ENCODE results near the gene MIX23.
"Not testable (repeated sequence)": the region's sequence is repeated elsewhere in the genome, so short reads cannot be mapped to it uniquely, and the experiment has no call there.

Gene MIX23

DNA sequence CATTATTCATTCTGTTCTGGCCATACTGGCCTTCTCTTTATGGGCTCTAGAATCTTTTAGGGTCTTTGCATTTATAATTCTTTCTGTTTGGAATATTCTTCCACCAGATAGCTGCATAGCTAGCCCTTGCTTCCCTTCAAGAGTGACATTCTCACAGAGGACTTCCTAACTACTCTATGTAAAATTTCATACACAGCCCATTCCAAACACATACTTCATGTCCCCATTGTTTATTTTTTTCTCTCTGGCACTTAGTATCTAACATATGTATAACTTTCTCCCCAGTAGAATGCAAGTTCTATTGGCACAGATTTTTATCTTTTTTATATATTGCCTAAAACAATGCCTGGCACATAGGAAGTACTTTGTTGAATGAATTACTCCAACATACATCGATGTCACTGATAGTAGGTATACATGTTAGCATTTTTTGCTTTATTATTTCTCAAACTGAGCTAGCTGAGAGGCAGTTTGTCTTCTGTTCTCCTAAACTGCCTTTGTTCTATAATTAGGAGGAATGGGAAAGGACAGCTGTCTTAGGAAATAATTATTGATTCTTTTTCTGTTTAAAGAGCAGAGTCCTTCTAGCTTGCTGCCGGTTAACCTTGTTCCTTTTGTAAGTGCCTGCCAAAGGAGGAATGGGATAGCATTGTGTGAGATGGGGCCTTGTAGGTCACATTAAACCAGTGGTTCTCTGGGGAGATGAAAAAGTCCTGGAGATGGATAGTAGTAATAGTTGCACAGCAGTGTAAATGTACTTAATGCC is 8.8 kb upstream of the MIX23 start:
- DNase-seq: no peak

DNA sequence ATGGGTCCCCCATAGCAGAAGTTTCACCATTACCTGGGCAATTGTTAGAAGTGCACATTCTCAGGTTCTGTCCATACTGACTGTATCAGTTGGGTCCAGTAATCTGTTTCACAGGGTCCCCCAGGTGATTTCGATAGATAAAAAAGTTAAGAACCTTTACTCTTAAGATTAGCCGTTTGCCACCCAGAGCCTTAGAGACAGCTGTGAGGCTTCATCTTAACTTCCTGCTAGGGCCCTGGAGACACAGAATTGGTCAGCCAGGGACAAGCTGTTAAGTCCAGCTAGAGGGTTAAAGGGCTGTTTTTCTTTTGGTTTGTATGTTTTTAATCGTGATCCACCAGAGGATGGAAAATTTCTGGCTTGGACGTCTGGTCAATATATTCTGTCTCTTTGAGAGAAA is 7.6 kb upstream of the MIX23 start:
- DNase-seq: no peak

DNA sequence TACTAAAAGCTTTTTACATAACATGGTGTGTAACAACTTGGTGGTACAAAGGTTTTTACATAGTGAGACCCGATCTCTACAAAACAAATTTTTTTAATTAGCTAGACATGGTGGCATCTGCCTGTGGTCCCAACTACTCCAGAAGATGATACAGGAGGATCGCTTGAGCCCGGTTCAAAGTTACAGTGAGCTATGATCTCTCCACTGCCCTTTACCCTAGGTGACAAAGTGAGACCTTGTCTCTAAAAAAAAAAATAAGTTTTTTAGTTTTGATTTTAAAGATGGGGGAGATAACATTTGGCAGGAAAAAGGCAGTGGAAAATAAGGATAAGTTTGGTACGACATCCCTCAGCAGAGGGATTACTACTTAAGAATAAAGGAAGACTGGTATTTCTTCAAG is 6.9 kb upstream of the MIX23 start:
- no peak for DNase-seq

DNA sequence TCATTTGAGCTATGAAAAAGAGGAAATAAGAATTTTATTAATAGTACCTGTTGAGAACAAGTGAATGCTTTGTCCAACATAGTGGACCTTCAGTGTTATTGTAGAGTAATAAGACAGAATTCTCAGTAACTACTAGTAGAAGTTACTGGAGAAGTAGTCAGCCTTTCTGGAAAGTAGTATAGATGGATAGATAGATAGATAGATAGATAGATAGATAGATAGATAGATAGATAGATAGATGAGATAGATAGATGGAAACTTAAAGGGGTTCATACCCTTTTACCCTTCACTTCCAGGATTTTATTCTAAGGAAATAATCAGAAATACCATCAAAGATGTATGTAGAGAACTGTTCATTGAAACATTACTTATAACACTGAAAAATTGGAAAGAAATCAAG is 6.2 kb upstream of the MIX23 start:
- DNase-seq: no peak

DNA sequence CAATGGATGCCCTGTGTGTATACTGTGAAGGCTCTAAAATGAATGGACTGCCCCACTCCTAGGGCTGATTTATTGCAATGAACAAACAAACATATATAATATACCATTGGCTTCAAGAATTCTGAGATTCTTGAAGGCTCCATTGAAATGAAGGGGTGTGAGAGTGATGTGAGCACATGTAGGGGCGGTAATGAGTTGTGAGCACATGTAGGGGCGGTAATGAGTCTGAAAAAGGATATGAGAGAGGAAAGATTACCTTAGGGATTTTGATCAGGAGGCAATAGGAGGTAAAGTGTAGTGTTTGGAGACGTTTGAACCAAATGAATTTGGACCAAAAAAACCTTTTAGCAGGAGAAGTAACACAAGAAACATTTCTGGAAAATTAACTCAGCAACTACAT is 4.7 kb upstream of the MIX23 start:
- DNase-seq: no peak

DNA sequence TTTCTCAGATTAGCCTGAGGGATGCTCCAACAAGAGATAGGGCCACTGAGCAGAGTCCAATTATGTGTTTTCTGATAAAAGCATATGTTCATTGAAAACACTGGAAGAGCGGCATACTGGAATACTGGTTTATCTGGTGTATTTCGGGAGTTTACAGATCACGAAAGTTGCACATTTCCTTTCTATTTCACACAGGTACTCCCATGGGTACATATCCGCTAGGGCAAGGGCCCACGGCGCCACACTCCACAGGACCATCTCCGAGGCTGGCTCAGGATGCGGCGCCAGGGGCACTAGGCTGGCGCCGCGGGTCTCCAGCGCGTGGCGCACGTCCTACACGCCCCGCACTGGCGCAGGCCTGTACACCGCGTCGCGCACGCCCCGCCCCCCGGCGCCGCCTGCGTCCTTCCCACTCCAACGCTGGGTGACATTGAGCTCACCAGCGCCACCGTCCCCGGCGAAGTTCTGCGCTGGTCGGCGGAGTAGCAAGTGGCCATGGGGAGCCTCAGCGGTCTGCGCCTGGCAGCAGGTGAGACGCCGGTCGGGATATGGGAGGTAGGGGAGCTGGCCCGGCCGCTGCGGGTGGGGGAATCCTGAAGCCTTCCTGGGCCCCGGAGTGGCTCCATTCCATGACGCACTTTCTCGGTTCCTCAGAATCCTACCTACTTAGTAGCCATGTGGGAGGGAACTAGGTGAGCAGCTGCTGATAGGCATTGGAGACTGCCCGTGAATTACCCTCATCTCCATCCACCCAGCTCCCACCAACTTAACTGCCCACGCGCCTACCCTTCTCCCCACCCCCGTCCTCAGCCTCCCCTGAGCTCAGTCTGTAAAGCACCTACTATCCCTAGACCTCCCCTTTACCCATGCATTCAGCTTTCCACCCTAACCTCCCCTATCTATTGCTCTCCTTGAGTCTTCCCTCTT is 1.0 kb upstream of the MIX23 start, which contains the start of gene FAM162A:
Gene FAM162A, plus strand, starts transcription at position 412 of the 927 bp plus-strand sequence. Its CDS starts 84 bp downstream, at position 496.
- peak; percentile 88 for DNase-seq

DNA sequence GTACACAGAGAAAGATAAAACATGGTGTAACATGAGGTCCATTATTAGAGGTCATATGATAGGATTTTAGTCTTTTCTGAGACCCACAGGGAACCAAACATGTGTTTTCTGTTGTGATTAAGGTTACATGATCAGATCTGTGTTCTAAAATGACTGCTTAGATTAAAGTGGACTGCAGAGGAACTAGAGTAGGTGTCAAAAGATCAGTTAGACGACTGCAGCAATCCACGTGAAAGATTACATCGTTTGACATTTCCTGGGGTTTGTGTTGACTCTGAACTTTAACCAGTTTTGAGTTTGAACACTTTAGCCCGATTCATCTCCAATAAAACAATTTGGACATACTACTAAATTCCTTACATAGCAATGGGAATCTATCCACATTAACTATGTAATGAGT is 5.1 kb downstream of the MIX23 start:
- DNase-seq: no peak

DNA sequence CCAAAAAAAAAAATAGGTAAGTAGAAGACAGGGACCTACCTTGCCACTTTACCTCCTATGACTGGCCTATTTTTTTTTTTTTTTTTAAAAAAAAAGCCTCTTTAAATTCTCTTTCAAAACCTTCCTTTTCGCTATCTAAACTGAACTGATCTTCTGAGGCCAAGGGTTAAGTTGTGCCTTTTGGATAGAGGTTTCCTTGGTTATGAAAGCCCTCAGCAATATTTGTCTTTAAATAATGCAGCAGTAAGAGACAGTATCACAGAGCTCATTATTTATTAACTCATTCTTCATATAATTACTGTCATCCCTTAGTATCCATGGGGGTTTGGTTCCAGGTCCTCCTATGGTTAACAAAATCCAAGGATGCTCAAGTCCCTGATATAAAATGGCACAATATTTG is 9.0 kb downstream of the MIX23 start:
- DNase-seq: no peak

DNA sequence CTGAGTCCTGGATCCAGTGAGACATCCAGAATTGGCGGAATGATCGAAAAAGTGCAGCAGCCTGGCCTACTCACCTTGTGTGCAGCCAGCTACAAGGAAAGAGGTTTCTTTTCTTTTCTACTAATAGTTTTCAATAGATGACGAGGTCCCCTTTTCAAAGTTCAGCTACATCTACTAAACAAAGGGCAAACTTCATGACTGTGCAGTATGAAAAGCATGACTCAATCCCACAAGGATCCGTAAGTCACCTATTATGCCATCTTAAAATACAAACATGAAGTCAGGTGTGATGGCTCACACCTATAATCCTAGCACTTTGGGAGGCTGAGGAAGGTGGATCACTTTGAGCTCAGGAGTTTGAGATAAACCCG is 16.7 kb downstream of the MIX23 start:
- no peak for DNase-seq

DNA sequence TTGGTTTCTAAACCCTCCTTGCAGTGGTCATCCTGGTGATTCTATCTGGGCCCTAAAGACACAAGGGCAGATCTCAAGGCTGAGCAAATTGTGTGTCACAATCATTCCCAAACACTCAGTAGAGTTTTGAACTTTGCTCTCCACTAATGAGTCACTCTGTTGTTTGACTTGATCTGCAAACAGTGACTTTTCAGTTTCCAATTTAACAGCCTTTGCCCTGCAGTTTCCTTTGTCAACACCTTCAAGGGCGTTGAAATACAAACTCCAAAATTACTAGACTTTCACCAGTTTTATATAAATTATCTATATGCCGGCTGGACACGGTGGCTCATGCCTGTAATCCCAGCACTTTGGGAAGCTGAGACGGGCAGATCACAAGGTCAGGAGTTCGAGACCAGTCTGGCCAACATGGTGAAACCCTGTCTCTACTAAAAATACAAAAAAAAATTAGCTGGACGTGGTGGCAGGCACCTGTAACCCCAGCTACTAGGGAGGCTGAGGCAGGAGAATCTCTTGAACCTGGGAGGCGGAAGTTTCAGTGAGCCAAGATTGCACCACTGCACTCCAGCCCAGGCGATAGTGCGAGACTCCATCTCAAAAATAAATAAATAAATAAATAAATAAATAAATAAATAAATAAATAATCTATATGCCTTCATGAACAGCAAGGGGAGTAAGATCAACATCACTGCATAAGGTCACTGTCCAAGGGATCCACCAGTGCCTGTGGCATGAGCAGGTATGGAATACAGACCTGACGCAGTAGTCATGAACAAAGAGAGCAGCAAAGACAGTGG is 17.3 kb downstream of the MIX23 start:
- not testable (repeated sequence) for DNase-seq

DNA sequence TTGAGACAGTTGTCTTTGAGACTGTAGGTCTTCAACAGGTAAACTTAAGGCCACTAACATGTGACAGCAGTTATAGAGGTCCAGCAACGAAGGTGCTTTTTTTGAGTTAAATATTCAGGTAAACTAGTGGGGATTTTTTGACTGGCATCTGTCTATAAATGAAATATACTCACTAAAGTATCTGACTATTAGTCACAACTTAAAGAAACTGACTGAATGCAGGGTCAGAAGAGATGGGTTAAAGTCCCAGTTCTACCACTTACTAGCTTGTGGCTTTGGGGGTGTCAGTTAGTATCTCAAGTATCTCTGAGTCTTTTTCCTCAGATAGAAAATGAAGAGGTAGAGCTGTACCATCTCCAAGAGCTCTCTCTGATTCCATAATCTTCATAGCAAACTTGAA is 18.0 kb downstream of the MIX23 start:
- no peak for DNase-seq

DNA sequence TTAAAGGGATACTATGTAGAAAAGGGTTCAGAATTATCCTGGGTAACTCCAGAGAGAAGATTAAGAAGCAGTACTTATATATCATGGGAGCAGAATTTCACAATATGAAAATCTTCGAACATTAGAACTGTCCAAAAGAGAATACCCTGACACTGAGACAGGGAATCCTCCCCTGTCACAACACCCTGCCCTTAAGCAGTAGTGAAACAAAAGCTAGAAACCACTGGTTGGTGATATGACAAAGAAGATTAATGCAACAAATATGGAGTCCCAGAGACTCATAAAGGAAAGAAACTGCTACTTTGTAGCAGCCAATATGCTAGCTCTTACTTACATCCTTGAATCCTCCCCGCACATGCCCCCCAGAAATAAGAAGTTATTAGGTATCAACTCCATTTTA is 18.5 kb downstream of the MIX23 start:
- no peak for DNase-seq

DNA sequence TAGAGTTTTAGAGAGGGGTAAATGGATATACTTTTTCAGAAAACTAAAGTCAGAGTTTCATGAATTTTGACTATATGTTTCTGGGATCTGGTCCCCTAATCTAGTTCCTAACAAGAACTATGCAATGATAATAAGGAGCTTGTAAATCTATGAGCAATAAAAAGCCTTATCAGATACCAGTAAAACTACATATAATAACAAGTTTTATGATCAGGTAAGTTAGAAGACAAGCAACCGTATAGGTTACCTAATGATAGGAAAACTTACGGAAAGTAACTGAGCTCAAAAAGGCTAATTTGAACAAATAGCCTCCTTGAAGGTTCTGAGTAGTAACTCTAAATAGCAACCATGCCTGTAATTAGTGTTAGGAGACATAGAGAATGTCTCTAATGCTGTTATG is 21.0 kb downstream of the MIX23 start:
- DNase-seq: no peak

DNA sequence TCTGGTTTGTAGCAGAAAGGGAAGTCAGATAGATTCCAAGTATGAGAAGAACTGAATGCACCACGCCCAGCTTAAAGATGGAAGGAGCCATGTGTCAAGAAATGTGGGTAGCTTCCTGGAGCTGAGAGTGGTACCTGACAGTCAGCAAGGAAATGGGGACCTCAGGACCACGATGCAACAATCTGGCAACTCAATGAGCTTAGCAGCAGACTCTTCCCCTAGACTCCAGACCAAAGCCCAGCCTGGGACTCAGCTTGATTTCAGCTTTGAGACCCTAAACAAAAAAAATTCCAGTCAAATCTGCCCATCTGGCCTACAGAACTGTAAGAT is 24.4 kb downstream of the MIX23 start:
- DNase-seq: no peak

DNA sequence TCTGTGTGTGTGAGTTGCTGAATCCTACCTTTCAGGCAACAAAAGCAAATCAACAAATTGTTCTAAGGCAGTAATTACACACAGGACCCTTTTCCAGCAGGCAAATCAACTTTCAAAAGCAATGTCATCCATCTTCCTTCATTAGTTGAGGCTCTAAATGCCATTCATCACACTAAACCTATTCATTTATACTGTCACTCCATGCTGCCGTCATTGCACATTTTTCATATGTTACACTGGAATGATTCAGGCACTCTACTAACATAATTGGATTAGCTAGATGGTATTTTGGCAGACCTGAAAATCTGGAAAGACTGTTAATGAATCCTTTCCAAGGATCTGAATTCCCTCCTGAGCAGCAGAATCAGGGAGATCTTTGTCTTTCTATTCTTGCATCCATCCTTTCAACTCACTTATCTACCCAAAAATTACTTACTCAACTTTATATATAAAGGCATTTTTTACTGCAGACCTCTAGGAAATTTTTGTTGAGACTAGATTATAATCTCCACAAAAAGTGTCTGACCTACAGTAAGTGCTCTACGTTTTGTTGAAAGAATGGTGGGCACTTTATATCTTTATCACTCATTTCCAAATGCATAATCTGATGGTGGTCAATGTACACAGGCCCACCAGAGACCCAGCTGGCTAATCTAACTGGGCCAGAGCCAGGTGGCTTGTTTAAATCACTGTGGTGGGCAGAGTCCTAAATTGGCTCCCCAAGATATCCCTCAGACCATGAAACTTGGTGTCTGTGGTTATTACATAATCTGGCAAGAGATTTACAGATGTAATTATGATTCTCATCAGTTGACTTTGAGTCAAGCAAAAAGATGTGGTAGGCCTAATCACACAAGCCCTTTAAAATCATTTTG is 25.0 kb downstream of the MIX23 start:
- DNase-seq: peak; percentile 73

DNA sequence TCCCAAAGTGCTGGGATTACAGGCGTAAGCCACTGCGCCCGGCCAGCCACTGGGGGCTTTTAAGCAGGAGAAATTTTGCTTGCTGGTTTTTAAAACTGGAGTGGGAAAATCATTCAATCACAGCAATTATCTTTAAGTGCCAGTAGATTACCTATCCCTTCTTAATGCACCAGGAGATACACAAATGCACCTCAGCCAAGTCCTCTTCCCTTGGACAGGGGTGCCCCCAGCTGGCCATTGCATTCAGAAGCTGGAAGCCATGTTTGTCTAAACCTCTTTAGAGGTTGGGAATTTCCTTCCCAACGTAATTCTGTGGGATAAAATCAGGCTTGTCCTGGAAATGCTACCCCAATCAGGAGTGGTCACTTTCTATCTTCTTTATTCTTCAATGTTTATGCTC is 26.6 kb downstream of the MIX23 start:
- no peak for DNase-seq

DNA sequence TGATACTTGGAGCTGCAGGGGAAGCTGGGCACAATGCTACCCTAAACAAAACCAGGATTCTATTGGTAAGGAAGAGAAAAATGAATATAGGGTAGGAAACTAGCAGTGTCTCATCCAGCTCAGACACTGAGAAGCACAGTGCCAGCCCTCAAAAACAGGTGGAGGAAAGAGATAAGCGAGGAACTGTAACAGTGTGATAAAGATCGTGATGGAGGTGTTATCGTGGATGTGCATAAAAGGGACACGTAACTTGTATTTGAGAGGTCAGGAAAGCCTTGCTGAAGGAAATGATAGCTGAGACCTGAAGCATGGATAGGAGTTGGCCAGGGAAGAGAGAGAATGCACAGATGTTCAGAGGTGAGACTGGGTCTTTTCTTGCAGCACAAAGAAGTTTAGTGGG is 27.4 kb downstream of the MIX23 start:
- DNase-seq: no peak

DNA sequence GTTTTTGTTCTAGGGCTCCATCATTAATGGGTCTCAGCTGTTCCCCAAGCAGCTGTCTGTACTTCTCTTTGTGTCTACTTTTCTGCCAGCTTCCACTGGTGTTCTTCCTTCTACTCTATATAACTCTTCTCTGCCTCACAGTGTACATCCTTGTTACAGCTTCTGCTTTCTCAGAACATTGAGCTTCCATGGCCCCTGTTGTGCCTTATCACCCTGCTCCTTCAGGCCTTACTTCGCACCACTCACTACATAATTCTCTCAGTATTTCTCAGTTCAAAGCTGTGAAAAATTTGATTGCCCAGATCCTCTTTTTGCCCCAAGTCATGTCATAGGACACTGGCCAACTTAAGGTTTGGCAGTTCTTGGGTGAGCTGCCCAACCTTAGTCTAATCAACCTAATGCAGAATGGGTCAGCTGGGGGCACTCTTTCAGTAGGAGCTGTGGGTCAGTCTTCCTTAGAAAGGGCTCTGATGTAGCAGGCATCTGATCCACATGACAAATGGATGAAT is 29.1 kb downstream of the MIX23 start:
- no peak for DNase-seq

DNA sequence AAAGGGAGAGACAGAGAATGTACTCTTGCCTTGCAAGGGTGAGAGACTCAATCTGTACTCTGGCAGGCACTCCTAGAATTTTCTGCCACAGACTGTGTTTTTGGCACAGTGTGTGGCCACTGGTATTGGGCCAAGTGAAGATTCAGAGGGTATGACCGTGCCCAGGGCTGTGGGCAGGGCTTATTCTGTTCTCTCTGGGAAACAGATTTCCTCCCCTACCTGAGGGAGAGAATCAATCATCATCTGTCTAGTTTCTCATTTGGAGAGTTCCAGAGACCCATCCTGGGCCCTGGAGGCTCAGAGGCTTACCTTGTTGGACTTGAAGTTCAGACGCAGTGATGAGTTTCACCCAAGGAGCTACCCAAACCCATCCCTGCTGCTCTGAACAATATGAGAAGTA is 29.8 kb downstream of the MIX23 start:
- DNase-seq: peak; percentile 76

DNA sequence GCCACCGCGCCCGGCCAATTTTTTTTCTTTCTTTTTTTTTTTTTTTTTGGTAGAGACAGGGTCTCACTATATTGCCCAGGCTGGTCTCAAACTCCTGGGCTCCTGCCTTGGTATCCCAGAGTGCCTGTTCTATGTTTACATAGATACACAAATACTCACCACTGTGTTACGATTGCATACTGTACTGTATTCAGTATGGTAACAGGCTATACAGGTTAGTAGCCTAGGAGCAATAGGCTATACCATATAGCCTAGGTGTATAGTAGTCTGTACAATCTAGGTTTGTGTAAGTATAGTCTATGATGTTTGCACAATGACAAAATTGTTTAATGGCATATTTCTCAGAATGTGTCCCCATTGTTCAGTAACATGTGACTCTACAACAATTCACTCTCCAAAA is 31.4 kb downstream of the MIX23 start:
- no peak for DNase-seq

DNA sequence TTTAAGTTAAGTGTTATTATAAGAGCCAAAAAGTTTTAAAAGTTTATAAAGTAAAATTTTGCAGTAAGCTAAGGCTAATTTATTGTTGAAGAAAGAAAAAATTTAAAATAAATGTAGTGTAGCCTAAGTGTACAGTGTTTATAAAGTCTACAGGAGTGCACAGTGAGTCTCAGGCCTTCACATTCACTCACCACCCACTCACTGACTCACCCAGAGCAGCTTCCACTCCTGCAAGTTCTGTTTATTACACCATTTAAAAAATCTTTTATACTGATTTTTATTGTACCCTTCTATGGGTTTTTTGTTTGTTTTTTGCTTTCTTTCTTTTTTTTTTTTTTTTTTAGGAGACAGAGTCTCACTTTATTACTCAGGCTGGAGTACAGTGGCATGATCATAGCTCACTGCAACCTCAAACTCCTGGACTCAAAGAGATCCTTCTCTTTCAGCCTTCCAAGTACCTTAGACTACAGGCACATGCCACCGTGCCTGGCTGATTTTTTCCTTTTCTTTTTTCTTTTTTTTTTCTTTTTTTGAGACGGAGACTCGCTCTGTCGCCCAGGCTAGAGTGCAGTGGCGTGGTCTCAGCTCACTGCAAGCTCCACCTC is 32.1 kb downstream of the MIX23 start:
- no peak for DNase-seq

DNA sequence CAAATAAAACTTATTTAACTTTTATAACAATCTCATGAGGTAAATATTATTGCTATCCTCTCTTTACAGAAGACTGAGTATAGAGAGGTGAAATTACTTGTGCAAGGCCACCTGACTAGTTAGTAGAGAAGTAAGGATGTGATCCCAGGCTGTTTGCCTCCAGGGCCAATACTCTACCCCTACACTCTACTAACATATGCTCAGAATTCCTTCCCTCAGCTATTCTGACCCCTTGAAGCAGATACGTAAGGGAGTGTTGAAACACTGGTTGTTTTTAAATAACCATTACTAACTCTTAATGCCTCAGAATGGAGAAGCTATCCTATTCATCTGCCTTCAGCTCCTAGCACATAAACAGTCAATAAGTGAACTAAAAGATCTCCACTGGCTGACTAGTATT is 33.9 kb downstream of the MIX23 start:
- no peak for DNase-seq
